Activated CD4-positive, alpha-beta T cell treated with anti-CD3 and anti-CD28 coated beads, Interleukin-2, amount 10 ng/mL, durations not matched to agents 7 days and 5 days (primary cell): ENCODE data around the gene TM4SF18. TPM values are rescaled to one million over a fixed set of nuclear protein-coding genes. Genes with fewer than 3 reads are reported as not detected.

Experiments
- CTCF ChIA-PET: fragments of 350-600 bp; sonication (Branson Sonifier 250); formaldehyde crosslinking; loops from one replicate; lab custom pipeline; 2021; ENCODE audit warnings: antibody characterized with exemption; lab: Charles Lee
- POLR2A ChIA-PET: fragments of 350-600 bp; sonication (Branson Sonifier 250); formaldehyde crosslinking; loops from one replicate; lab custom pipeline; 2021; ENCODE audit warnings: antibody characterized with exemption; lab: Charles Lee
- DNase-seq: peaks from one replicate; pipeline ENCODE4 v3.0.0-alpha.2; 2020
- H3K27ac Mint-ChIP-seq: one replicate; pipeline ENCODE4 v1.8.0; 2021; ENCODE audit warnings: mild to moderate bottlenecking, moderate library complexity, mixed read lengths
- H3K27me3 Mint-ChIP-seq: one replicate; pipeline ENCODE4 v1.8.0; 2021; ENCODE audit warnings: mixed read lengths
- H3K36me3 Mint-ChIP-seq: one replicate; pipeline ENCODE4 v1.8.0; 2021; ENCODE audit warnings: low read depth, mixed read lengths
- H3K4me1 Mint-ChIP-seq: one replicate; pipeline ENCODE4 v1.8.0; 2021; ENCODE audit warnings: mixed read lengths
- H3K4me3 Mint-ChIP-seq: one replicate; pipeline ENCODE4 v1.8.0; 2021; ENCODE audit warnings: mild to moderate bottlenecking, moderate library complexity, mixed read lengths
- H3K9me3 Mint-ChIP-seq: one replicate; pipeline ENCODE4 v1.8.0; 2021; ENCODE audit warnings: mixed read lengths
- total RNA-seq, 2 experiments: library from RNA; stranded (reverse); gene quantifications; one replicate each; pipeline ENCODE4 v1.2.3, GENCODE V29; 2021

The TM4SF18 gene
- total RNA-seq, 2 experiments from 2014 or later = not detected

DNA sequence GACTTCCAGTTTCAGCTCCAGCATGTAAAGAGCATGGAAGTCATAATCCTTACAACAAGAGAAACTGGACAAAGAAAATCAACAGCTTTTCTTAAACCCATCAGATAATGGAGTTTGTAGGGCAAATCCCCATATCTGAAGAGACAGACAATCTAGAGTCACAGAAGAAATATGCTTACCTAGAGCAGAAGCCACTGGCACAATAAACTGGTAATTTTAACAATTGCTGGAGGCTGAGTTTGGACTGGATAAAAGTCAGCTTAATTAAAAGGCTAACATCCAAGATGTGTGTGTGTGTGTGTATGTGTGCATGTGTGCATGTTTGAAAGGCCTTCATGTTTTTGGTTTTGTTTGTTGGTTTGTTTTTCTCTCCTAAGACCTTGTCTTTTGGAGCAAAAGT, 50.6 kb downstream of the TM4SF18 start:
- H3K4me3 Mint-ChIP-seq = no peak overlapping the region
- peaks cover under 1% of the 10 kb centered on the region for H3K4me1 Mint-ChIP-seq
- H3K9me3 Mint-ChIP-seq = no peaks in the 10 kb centered on the region
- ChIA-PET CTCF (interaction anchor here (0.8 to 1.8 kb wide), 2 partner anchors 162 to 325 kb away, joined by 3 to 4 read pairs; no protein-coding TSS in a partner anchor), POLR2A (no interaction called here)
- no peak overlapping the region for H3K27ac Mint-ChIP-seq
- H3K27me3 Mint-ChIP-seq = no peaks in the 10 kb centered on the region
- no peaks in the 10 kb centered on the region for H3K36me3 Mint-ChIP-seq
- DNase-seq = no peak

DNA sequence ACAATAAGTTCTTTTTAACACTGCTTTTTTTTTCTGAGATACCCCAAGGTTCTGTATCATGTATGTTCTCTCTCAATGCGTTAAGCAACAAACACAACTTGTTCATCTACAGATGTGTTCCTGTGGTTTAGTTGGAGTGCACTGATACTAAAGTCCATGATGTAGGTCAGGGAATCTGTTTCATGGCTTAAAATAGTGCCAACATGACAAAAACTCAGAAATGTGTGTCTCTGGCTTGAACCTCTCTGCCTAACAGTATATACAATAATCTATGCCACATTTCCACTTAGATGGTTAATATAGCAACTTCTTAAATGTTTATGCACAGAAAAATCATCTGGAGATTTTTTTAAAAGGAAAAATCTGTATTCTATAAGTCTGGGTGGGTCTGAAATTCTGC, 51.1 kb downstream of the TM4SF18 start:
- POLR2A ChIA-PET = no interaction called here
- no peaks in the 10 kb centered on the region for H3K9me3 Mint-ChIP-seq
- no peaks in the 10 kb centered on the region for H3K36me3 Mint-ChIP-seq
- CTCF ChIA-PET = interaction anchor here (1.1 to 1.8 kb wide), 2 partner anchors 127 to 162 kb away, joined by 3 to 4 read pairs; no protein-coding TSS in a partner anchor
- H3K27me3 Mint-ChIP-seq = no peaks in the 10 kb centered on the region
- H3K4me1 Mint-ChIP-seq = peaks cover 5% of the 10 kb centered on the region
- H3K27ac Mint-ChIP-seq = no peak overlapping the region
- no peak overlapping the region for H3K4me3 Mint-ChIP-seq
- DNase-seq = no peak

- Mint-ChIP-seq H3K4me3 (no peak overlapping the region), H3K4me1 (peaks cover 13% of the 10 kb centered on the region), H3K9me3 (no peaks in the 10 kb centered on the region), H3K27ac (no peak overlapping the region), H3K36me3 (no peaks in the 10 kb centered on the region), H3K27me3 (no peaks in the 10 kb centered on the region)
- POLR2A ChIA-PET = no interaction called here
- no peak for DNase-seq
- CTCF ChIA-PET = interaction anchor here (0.8 to 1.3 kb wide), 4 partner anchors 9 to 325 kb away, joined by 3 read pairs; partner anchors contain the start of gene GYG1
These were observed 52.6 kb downstream of the TM4SF18 start for GRCh38 chr3:149280671-149281349.

DNA sequence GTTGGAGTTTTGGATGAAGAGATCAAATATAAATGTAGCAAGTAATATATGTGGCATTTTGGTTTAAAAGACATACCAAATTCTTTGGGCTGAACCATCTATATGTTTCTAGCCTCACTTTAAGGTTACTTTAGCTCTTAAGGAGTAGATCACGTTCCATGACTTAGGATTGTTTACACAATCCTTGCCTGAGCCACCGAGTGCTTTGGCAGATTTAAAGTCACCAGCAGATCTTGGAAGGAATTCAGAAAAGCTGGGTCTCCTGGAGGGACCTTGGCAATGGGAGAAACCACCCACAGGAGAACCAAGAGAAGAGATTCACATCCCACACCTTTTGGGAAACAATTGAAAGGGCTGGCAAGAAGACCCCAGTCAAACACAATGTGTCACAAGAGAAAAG, 54.5 kb downstream of the TM4SF18 start:
- peaks cover 13% of the 10 kb centered on the region for H3K4me1 Mint-ChIP-seq
- DNase-seq = no peak
- H3K9me3 Mint-ChIP-seq = no peaks in the 10 kb centered on the region
- peaks cover 2% of the 10 kb centered on the region for H3K27me3 Mint-ChIP-seq
- no peaks in the 10 kb centered on the region for H3K36me3 Mint-ChIP-seq
- POLR2A ChIA-PET = no interaction called here
- no peak overlapping the region for H3K27ac Mint-ChIP-seq
- CTCF ChIA-PET = interaction anchor here (0.8 to 1.4 kb wide), 3 partner anchors 67 to 323 kb away, joined by 3 to 5 read pairs (median 3); no protein-coding TSS in a partner anchor
- H3K4me3 Mint-ChIP-seq = no peak overlapping the region

DNA sequence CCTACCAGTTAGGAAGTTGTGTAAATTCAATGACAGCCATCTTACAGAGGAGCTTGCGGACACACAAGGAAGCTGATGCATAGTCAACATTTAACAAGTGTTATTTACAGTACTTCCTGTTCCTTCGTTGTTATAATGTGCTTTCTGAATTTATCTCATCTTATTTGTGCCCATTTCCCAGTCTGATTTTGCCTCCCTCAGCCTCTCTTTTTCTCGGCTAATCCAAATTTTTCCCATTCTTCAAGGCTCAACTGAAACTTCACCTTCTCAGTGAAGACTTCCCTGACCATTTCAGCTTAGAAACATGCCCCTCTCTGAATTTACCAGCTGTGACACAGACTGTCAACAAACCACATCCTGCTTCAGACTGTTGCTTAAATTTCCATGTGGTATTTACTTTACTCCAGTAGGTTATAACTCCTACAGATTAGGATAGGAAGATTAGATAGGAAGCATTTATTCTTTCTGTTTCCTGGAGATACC, 56.1 kb downstream of the TM4SF18 start:
- ChIA-PET POLR2A (no interaction called here), CTCF (interaction anchor here (0.5 kb wide), 1 partner anchor 295 kb away, joined by 3 read pairs; no protein-coding TSS in a partner anchor)
- Mint-ChIP-seq H3K27ac (peak overlapping the region; percentile 73), H3K9me3 (no peaks in the 10 kb centered on the region), H3K4me3 (peak overlapping the region; percentile 44), H3K27me3 (peaks cover 2% of the 10 kb centered on the region), H3K4me1 (peaks cover 13% of the 10 kb centered on the region), H3K36me3 (no peaks in the 10 kb centered on the region)
- peak; percentile 20 for DNase-seq

DNA sequence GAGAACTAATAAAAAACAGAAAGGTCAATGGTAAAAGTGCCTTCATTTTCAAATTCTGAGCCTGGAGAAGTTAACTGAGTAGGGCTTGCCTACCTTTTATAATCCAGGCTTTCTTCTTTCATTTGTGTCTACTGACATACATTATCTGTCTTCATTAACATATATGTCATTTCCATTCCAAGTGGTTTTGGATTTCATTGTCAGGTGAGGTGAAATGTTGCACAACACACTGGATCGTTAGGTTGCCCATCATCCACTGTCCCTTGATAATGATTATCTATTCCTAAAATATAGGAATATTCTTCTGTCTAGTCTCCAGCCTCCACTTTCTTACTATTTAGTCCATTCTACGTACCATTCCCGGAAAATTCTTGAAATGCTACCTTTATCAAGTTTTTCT, 56.8 kb downstream of the TM4SF18 start:
- Mint-ChIP-seq H3K27ac (no peak overlapping the region), H3K4me3 (no peak overlapping the region), H3K4me1 (peaks cover 13% of the 10 kb centered on the region), H3K9me3 (no peaks in the 10 kb centered on the region), H3K27me3 (peaks cover 2% of the 10 kb centered on the region), H3K36me3 (no peaks in the 10 kb centered on the region)
- DNase-seq = no peak
- ChIA-PET POLR2A (no interaction called here), CTCF (interaction anchor here (0.5 to 2.3 kb wide), 2 partner anchors 294 to 321 kb away, joined by 3 to 10 read pairs; no protein-coding TSS in a partner anchor)

DNA sequence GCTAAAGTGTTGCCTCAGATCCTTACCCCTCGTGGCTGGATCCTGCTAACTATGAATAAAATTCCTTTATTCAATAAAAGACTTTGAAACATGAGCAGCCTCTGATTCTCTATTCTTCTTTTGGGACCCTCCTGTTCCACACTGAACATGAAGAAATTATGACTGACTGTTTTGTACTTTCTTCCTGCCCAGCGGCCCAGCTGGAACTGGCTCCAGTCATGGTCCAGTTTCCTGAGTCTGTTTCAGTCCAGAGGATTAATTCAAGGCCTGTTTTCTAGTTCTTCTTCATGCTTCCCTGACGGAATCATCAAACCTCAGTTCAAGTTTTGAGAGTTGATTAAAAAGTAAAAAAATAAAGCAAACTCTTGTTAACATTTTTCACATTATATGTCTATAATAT, 59.2 kb downstream of the TM4SF18 start:
- ChIA-PET CTCF (interaction anchor here (0.6 to 2.6 kb wide), 4 partner anchors 14 to 319 kb away, joined by 6 to 15 read pairs (median 11); no protein-coding TSS in a partner anchor), POLR2A (no interaction called here)
- no peaks in the 10 kb centered on the region for H3K36me3 Mint-ChIP-seq
- DNase-seq = no peak
- peaks cover 9% of the 10 kb centered on the region for H3K27me3 Mint-ChIP-seq
- H3K9me3 Mint-ChIP-seq = no peaks in the 10 kb centered on the region
- H3K27ac Mint-ChIP-seq = no peak overlapping the region
- H3K4me1 Mint-ChIP-seq = peaks cover 13% of the 10 kb centered on the region
- no peak overlapping the region for H3K4me3 Mint-ChIP-seq

DNA sequence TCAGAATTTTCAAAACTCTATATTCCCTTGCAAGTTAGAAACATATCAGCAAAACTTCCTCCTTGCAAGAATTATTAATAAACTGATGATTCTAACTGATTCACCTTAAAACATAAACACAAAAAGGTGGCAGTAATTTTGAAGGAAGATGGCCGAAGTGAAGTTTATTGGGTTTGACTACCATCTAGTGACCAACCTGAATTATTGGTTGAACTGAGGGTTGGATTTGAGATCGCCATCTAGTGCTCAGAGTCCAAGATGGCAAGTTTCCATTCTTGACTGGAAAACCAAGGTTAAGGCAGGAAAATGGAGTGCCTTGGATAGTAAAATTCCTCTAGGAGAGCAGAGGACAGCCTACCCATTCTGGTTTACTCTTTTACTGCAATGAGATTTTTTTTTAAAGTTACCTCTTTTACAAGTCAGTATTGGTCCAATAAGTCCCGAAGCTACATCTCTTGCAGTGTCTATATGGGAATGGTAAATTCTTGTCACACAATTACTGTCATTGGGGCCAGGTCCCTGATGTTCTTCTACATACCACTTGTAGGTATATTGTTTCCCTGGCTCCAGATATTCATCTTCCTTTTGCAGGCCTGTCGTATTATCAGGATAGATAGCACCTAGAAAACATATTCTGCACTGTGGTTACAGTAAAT, 60.2 kb downstream of the TM4SF18 start:
- ChIA-PET CTCF (interaction anchor here (0.9 to 2.6 kb wide), 3 partner anchors 17 to 318 kb away, joined by 3 to 12 read pairs (median 10); no protein-coding TSS in a partner anchor), POLR2A (no interaction called here)
- peaks cover 13% of the 10 kb centered on the region for H3K4me1 Mint-ChIP-seq
- peaks cover 9% of the 10 kb centered on the region for H3K27me3 Mint-ChIP-seq
- DNase-seq = peak; percentile 54
- H3K9me3 Mint-ChIP-seq = no peaks in the 10 kb centered on the region
- no peak overlapping the region for H3K27ac Mint-ChIP-seq
- no peak overlapping the region for H3K4me3 Mint-ChIP-seq
- H3K36me3 Mint-ChIP-seq = no peaks in the 10 kb centered on the region

DNA sequence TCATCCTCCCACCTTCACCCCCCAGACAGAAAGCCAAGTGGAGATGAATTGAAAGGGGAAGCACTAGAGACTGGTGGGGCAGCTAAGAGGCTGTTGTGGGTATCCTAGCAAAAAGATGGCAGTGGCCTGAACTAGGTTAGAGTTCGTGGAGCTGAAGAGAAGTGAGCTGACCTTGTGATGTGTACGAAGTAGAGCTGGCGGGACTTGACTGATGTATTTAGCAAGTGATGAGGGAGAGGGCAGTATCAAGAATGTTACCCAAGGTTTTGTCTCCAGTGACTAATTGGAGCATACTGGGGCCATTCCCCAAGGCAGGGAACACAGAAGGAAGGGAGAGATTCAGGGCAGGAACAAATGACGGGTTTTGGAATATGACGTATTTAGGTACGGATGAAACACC, 61.8 kb downstream of the TM4SF18 start:
- CTCF ChIA-PET = interaction anchor here (2.6 kb wide), 1 partner anchor 316 kb away, joined by 12 read pairs; no protein-coding TSS in a partner anchor
- Mint-ChIP-seq H3K4me1 (peaks cover under 1% of the 10 kb centered on the region), H3K9me3 (no peaks in the 10 kb centered on the region), H3K27me3 (peaks cover 9% of the 10 kb centered on the region), H3K27ac (no peak overlapping the region), H3K4me3 (no peak overlapping the region), H3K36me3 (no peaks in the 10 kb centered on the region)
- no peak for DNase-seq
- POLR2A ChIA-PET = no interaction called here

DNA sequence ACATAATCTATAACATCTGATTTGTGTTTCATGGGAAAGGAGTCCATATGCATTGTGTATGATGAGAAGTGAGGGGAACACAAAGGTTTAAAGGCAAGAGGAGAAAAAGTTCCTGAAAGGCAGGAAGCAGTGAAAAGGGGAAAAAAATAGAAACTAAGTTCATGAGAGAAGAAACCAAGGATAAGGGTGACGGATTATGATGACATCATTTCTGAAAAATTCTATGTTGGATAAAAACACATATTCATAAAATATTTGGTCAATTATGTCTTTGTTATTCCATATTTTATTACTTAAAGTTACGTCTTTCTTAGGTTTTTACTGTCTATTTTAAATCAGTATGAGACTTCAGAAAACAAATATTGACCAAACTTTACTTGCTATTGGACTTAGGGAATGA, 63.3 kb downstream of the TM4SF18 start:
- H3K9me3 Mint-ChIP-seq = no peaks in the 10 kb centered on the region
- H3K4me1 Mint-ChIP-seq = no peaks in the 10 kb centered on the region
- H3K27ac Mint-ChIP-seq = no peak overlapping the region
- DNase-seq = no peak
- POLR2A ChIA-PET = no interaction called here
- CTCF ChIA-PET = no interaction called here
- no peaks in the 10 kb centered on the region for H3K36me3 Mint-ChIP-seq
- peaks cover 7% of the 10 kb centered on the region for H3K27me3 Mint-ChIP-seq
- H3K4me3 Mint-ChIP-seq = no peak overlapping the region

- CTCF ChIA-PET = interaction anchor here (2.5 kb wide), 1 partner anchor 149 kb away, joined by 17 read pairs; no protein-coding TSS in a partner anchor
- POLR2A ChIA-PET = no interaction called here
- no peak overlapping the region for H3K27ac Mint-ChIP-seq
These were observed 63.7 kb downstream of the TM4SF18 start for GRCh38 chr3:149269687-149270086.

More at GRCh38 chr3:149269687-149270086, 63.7 kb downstream of the TM4SF18 start:
- Mint-ChIP-seq H3K4me1 (no peaks in the 10 kb centered on the region), H3K9me3 (no peaks in the 10 kb centered on the region), H3K4me3 (no peak overlapping the region), H3K27me3 (peaks cover 7% of the 10 kb centered on the region), H3K36me3 (no peaks in the 10 kb centered on the region)
- DNase-seq = no peak
